Type B pancreatic cell (in vitro differentiated cells): ENCODE measurements around the gene RPL5. TPM values are rescaled to one million over a fixed set of nuclear protein-coding genes. Genes with fewer than 3 reads are reported as not detected.

ENCODE experiments used
- DNase-seq: peaks from one replicate; pipeline ENCODE4 v3.0.0; 2021; ENCODE audit warnings: mixed read lengths; ENCODE audit not compliant: unreplicated experiment; ENCODE audit errors: extremely low spot score
- H3K27ac Mint-ChIP-seq: 2 replicates; pipeline ENCODE4 v1.8.0; 2021; ENCODE audit warnings: mild to moderate bottlenecking, mixed read lengths
- H3K27me3 Mint-ChIP-seq: 2 replicates; pipeline ENCODE4 v1.8.0; 2021; ENCODE audit warnings: mixed read lengths
- H3K36me3 Mint-ChIP-seq: 2 replicates; pipeline ENCODE4 v1.8.0; 2021; ENCODE audit warnings: mixed read lengths
- H3K4me1 Mint-ChIP-seq: one replicate; pipeline ENCODE4 v1.8.0; 2021; ENCODE audit warnings: mixed read lengths; ENCODE audit not compliant: unreplicated experiment
- H3K4me3 Mint-ChIP-seq: 2 replicates; pipeline ENCODE4 v1.8.0; 2021; ENCODE audit warnings: mild to moderate bottlenecking, mixed read lengths
- H3K9me3 Mint-ChIP-seq: 2 replicates; pipeline ENCODE4 v1.8.0; 2021; ENCODE audit warnings: mixed read lengths
- CTCF ChIP-seq: fragments of 200-600 bp; sonication (generic); conservative IDR thresholded peaks from 2 replicates; pipeline ENCODE4 v1.5.0; 2021; ENCODE audit warnings: antibody characterized with exemption, mild to moderate bottlenecking
- total RNA-seq: library from RNA; stranded (reverse); gene quantifications from 2 replicates; pipeline ENCODE4 v1.2.1, GENCODE V29; 2021; ENCODE audit warnings: low replicate concordance

RPL5 gene
- total RNA-seq, 1 donor from 2014 or later, result 1,496 TPM

- H3K36me3 Mint-ChIP-seq, result no peaks in the 10 kb centered on the region
- no peak for DNase-seq
- H3K4me1 Mint-ChIP-seq, result peaks cover 4% of the 10 kb centered on the region
- TF ChIP-seq CTCF, result no peak
- no peaks in the 10 kb centered on the region for H3K9me3 Mint-ChIP-seq
- H3K4me3 Mint-ChIP-seq, result no peak overlapping the region
- no peaks in the 10 kb centered on the region for H3K27me3 Mint-ChIP-seq
- H3K27ac Mint-ChIP-seq, result no peak overlapping the region
Observed at GRCh38 chr1:92857817-92858216, 26.0 kb downstream of the RPL5 start.

GRCh38 chr1:92858564-92859399 lies 26.9 kb downstream of the RPL5 start:
- H3K4me3 Mint-ChIP-seq, result no peak overlapping the region
- H3K36me3 Mint-ChIP-seq, result no peaks in the 10 kb centered on the region
- H3K9me3 Mint-ChIP-seq, result no peaks in the 10 kb centered on the region
- no peaks in the 10 kb centered on the region for H3K27me3 Mint-ChIP-seq
- peak; percentile 98 for TF ChIP-seq CTCF
- no peak overlapping the region for H3K27ac Mint-ChIP-seq
- H3K4me1 Mint-ChIP-seq, result peaks cover 4% of the 10 kb centered on the region
- no peak for DNase-seq

GRCh38 chr1:92859400-92860039 lies 27.7 kb downstream of the RPL5 start:
- Mint-ChIP-seq H3K36me3 (no peaks in the 10 kb centered on the region), H3K4me1 (peaks cover 4% of the 10 kb centered on the region), H3K27ac (no peak overlapping the region), H3K9me3 (no peaks in the 10 kb centered on the region), H3K27me3 (no peaks in the 10 kb centered on the region), H3K4me3 (no peak overlapping the region)
- no peak for DNase-seq
- no peak for TF ChIP-seq CTCF

GRCh38 chr1:92862605-92863004 lies 30.8 kb downstream of the RPL5 start:
- no peak overlapping the region for H3K27ac Mint-ChIP-seq
- no peak for TF ChIP-seq CTCF
- no peaks in the 10 kb centered on the region for H3K9me3 Mint-ChIP-seq
- H3K36me3 Mint-ChIP-seq, result no peaks in the 10 kb centered on the region
- no peak overlapping the region for H3K4me3 Mint-ChIP-seq
- H3K27me3 Mint-ChIP-seq, result no peaks in the 10 kb centered on the region
- peaks cover 4% of the 10 kb centered on the region for H3K4me1 Mint-ChIP-seq
- no peak for DNase-seq

- H3K27ac Mint-ChIP-seq, result no peak overlapping the region
- no peak for DNase-seq
- H3K36me3 Mint-ChIP-seq, result no peaks in the 10 kb centered on the region
- TF ChIP-seq CTCF, result no peak
- no peaks in the 10 kb centered on the region for H3K9me3 Mint-ChIP-seq
- no peaks in the 10 kb centered on the region for H3K27me3 Mint-ChIP-seq
- H3K4me1 Mint-ChIP-seq, result peaks cover 4% of the 10 kb centered on the region
- no peak overlapping the region for H3K4me3 Mint-ChIP-seq
Observed at GRCh38 chr1:92864131-92864530, 32.3 kb downstream of the RPL5 start.
